GM18870 (cell line): ENCODE data around the gene GLDC.
A peak's percentile ranks its signal among the peaks of the same experiment; 100 is the strongest.
"Not testable (repeated sequence)": the region's sequence is repeated elsewhere in the genome, so short reads cannot be mapped to it uniquely, and the experiment has no call there.

Experiments
- ATAC-seq: cut with Tn5 transposase; IDR thresholded peaks from one replicate; pipeline ENCODE4 v1.9.1; 2021; ENCODE audit warnings: moderate library complexity; ENCODE audit not compliant: unreplicated experiment

GLDC gene

DNA sequence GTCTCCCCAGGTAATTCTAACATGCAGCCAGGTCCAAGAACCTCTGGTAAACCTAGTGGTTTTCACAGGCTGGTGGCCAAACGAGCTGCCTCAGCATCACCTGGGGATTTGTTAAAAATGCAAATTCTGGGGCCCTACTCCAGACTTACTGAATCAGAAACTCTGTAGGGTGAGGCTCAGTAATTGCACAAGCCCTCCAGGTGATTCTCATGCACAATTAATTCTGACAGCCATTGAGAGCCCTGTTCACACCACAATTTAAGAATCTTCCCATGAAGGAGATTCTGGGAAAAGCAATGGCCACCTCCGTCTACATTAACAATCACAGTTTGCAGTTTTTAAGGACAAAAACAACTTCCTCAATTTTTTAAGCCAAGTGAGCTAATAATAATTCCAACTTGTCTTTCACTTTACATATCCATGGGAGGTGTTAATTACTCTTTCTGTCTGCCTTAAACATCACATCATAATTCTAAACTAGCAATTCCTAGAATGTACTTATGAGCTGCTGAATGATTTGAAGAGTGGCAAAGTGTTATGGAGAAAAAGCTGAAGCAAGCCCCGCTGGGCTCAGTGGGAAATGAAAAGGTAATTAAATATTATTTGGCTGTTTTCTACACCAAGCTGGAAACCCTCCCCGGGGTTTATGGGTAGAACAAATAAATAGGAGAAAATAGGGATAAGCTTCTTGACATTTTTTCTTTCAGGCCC is 70.0 kb downstream of the GLDC start:
- peak; percentile 81 for ATAC-seq

DNA sequence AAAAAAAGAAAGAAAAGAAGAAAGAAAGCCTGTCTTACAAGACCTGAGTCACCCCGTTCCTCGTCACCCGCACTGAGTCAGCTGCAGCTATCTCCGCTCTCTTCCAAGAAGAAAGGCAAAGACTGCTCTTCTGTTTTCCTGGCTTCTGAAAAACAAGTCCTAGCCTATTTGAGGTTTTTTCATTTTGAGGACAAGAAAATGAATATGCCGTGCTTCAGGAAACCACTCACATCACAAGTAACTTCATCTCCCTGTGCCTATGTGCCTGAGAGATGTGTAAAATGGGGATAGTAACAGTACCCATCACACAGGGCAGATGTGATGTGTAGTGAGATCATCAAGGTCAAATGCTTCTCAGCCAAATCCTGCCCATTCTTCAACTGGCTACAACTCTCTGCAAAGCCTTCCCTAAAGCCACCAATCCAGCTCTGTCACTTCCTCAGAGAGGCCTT is 78.4 kb downstream of the GLDC start:
- ATAC-seq, result no peak

DNA sequence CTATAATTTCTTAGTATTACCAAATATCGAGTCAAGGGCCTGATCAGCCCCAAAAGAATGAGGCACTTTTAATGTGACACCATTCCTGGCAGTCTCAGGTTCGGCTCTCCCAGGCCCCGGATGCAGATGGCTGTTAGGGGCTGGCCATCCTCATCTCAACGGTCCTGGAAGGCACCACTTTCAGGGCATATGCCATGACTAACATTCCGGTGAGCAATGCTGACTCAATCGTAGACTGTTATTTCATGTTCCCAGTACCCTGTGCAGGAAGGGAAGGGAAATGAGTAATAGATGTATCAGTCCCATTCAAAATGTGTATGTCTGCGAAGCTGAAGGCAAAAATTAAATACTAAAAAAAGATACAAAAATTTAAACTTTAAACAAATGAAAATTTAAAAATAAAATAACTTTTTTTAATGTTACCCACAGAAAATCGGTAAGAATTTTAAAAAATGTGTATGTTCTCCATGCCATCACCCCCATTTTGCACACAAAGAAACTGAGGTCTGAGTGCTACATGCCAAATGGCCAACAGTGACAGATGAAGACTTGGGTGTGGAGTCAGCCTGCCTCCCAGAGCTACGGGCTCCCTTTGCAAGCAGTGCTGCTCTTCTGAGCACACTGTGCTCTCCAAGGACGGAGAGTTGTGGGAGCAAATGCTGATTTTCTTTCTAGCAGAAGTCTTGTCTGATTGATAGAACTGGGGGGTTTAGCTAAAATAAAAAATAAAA is 79.0 kb downstream of the GLDC start:
- peak; percentile 47 for ATAC-seq

DNA sequence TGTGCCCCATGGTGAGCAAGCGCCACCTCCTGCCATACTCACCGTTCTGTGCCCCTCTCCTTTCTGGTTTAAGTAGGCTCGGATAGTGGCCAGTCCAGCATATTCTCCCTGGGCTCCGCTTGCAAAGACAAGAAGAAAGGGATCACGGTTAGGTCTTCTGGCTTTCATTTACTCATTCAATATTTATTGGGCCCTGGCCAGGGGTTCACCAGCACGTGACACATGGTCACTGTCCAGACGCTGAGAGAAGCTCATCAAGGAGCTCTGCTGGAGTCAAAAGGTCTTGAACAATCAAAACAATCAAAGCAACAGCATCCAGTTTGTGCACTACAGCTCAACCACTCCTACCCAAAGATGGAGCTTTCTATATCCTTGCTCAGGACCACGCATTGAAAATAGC is 80.2 kb downstream of the GLDC start:
- ATAC-seq, result no peak

DNA sequence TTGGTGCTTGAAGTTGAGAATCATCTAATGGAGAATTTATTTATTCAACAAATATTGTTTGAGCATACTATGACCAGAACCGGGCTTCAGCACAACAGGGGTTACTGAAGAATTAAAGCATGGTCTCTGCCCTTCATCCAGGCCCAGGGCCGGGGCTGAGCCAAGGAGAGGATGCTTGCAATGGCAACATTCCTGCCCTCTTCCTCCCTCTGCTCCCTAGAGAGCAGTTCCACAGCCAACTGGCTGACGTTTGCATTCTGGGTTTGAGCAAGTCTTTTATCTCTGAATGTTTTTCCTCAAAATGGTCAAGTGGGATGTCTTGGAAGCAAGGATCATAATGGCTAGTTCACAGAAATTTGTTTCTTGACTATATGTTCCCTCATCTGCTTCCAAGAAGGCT is 80.7 kb downstream of the GLDC start:
- no peak for ATAC-seq

DNA sequence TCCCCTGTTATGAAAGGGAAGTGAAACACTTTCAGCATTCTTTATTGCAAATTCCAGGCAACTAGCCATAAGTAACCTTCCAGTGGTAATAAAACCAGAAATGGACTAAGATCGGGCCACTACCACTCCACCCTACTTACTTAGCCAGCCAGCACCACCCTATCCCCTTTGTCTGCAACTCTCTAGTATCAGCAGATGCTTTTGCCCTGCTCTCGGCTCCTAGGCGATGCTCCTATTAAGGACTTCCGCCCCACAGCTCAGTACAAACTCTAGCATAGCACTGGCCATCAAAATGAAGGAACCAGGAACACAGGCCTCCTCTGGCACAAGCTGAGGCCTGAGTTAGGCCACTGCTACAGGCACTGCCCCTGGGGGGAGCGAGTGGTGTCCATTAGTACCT is 81.2 kb downstream of the GLDC start:
- no peak for ATAC-seq

DNA sequence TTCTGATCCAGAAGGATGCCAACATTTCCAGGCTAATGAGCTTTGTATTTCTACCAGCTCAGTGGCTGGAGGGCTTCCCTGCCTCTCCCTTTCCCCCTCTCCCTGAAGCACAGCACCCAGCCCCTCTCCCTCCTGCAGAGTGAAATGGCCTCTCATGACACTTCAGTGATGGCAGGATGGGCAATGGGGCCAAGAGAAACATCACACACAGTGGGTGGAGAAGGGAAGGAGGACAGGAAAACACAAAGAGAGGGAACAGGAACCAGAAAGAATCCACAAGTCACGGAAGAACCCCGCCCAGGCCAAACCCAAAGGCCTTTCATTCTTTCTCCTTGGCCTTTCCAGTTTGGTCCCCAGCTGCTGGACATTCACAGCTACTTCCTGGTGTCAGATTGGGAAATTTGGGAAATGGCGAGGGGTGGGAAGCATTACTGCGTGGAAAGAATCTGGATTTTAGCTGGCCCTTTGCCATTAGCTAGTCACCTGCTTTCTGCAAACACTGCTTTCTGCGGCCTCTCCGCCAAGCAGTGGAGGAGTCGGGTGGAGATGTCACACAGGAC is 82.6 kb downstream of the GLDC start:
- no peak for ATAC-seq

DNA sequence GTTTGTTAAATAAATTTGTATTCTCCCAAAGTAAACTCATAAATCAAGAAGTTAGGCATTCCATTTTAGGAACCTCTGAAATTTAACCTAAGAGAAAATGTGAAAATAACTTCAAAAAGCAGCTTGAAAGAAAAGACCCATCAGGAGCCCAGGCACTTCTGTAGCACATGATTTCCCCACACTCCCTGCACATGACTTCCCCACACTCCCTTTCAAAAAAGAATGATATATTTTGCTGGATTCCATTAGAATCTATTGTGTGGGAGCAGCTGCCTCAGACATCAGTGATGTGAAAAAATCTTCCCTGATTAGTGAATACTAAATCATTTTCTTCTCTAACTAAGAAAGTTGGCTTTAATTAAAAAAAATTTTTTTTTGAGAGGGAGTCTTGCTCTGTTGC is 83.3 kb downstream of the GLDC start:
- ATAC-seq, result no peak

DNA sequence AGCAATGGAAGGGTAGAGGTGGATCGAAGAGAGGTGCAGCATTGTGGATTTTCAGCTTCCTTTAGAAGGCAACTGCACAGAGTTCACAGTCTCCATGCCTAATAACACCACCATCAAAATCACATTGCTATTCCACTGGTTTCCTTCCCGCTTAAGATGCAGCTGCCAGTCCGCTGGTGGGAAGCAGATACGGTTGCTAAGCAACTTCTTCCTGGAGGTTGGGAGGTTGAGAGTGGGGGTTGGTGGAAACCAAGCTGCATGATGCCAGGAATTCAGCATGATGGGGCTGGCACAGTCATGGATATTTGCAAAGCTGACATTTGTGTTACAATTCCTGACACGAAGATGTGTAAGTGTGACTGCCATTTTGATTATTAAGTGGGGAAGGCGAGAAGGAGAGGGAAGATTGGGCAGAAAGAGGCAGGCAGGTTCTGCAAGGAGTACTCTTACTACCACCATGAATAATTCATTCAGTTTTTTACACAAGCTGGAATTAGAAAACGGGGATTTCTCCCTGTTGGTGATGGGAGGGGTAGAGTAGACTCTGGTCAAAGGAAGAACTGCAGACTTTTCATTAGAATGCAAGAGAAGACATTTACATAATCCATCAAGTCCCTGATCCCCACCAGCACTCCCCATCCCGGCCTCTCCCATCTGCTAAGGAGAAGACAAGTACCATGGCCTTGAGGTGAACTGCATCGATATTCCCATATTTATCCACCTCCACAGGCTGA is 87.5 kb downstream of the GLDC start:
- no peak for ATAC-seq

DNA sequence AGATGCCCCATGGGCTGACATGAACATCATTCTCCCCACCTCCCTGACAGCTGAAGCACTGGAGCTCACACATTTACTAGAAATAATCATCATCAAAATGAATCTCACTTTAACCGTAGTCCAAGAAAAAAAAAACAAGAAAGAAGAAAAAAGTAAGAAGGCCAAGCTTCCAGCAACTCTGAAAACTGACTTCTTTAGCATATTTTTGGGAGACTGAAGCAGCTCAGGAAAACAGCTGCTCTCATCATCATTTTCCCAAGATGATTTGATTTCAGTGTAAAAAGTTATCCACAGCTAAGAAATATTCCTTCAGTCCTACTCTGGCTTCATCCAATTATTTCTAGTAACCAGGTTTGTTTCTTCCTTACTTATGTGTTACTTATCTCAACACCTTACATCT is 91.7 kb downstream of the GLDC start:
- ATAC-seq, result no peak

DNA sequence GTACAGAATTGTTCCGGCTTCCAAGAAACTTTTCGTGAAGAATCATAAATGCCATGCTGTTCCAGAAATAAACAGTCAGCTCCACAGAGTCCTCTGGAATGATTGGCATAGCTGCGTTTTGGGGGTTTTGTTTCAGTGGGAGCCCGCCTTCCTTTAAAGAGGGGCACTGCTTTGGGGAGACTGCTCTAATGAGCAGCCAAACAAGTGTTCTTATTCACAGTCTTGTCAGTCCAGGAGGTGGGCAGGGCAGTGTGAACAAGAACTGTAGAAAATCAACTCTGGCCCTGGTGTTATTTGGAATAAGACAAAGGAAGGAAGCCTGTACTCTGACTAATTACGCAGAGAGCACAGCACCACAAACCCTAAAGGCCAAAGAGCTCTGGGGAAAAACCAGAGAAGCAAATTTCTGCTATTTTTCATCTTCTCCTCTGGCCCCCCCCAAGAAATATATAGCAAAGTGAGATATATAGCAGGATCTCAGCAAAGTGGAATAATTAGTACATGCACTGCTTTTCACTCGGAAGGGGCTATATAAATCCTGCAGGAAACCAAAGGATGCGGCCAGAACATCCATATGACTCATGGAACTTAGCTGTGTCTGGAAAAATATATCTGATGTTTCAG is 92.9 kb downstream of the GLDC start:
- ATAC-seq, result no peak

DNA sequence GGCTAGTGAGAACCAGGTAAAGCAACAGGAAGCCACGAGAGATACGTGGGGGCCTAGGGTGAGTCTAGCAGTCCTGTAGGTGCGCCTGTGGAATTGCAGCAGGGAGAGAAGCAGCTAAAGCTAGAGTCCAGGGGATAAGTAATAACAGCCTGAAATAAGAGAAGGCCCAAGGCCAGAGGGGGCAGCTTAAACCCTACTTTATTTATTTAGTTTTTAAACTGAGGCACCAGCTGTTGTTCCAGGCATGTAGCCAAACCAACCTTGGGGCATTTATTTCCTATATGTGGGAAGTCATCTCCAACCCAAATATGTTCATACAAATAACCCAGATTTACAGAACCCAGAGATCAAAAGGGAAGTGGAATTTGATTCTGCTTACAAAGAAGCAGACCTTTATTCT is 93.5 kb downstream of the GLDC start:
- ATAC-seq, result no peak

DNA sequence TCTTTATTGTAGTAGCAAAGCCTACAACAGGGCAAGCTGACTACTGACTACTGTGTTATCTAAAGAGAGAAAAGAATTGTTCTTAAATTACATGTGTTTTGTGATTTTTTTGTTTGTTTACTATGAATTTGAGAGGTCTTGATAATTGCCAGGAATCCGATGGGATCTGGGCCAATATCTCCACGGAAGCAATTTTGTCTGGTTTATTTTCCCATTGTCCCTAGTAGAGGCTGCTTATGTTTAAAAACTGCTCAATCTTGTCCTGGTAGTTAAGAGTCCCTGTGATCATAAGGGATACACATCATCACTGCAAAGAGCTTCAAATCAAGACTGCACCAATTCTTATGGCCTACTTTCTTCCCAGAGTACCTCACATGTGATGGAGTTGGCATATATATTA is 94.4 kb downstream of the GLDC start:
- no peak for ATAC-seq

DNA sequence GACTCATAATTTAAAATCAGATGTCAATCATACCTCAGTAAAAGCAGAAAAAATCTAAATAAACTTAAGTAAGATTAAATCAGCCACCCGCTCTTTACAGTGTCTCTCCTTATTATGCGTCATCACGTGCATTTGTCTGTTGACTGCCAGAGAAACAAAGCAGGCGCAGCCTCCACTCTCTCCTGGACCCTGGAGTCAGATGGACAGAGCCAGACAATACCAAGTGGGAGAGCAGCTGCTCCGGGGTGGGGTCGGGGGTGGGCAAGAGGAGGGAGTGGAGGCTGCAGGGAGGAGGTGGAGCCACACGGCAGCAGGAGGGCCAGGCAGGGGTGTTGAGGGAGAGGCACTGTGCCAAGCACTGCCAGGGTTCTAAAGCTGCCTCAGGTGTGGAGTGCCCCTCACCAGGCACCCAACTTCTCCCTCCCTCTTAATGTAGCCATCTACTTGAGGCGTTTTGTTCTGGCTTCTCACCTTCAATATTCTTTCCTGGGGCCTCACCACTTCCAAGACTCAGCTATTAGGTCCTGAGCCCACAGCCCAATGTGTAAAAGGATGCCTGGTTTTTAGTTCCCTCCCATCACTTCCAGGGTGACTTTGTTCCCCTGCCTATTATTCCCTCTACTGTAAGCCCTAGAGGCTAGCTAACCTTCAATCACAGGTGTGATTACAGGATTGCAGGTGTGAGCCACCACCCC is 96.3 kb downstream of the GLDC start:
- no peak for ATAC-seq

DNA sequence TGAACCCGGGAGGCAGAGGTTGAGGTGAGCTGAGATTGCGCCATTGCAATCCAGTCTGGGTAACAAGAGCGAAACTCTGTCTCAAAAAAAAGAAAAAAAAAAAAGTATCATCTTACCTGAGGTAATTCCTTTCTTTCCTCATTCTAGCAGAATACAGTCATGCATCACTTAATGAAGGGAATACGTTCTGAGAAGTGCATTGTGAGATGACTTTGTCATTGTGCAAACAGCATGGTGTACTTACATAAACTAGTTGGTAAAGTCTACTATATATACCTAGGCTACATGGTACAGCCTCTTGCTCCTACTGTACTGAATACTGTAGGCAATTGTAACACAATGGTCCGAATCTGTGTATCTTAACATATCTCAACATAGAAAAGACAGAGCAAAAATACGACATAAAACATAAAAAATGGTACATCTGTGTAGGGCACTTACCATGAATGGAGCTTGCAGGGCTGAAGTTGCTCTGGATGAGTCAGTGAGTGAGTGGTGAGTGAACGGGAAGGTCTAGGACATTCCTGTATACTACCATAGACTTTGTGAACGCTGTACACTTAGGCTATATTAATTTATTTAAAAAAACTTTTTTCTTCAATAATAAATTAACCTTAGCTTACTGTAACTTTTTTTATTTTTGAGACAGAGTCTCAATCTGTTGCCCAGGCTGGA is 100.4 kb downstream of the GLDC start:
- no peak for ATAC-seq

DNA sequence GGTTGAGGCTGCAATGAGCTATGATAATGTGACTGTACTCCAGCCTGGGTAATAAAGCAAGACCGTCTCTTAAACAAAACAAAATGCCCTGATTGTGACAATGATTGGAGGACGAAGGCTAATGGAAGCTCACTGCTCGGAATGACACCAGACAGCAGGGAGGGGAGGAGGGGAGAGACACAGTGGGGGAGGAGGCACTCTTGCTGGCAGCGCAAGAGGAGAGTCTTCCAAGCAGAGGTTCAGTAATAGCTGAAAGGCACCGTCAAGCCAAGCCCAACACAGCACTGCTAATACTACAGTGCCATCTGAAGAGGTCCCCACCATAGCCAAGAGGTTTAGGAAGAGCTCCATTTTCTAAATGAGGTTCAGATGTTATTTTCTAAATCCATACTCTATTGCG is 102.3 kb downstream of the GLDC start:
- ATAC-seq, result no peak

DNA sequence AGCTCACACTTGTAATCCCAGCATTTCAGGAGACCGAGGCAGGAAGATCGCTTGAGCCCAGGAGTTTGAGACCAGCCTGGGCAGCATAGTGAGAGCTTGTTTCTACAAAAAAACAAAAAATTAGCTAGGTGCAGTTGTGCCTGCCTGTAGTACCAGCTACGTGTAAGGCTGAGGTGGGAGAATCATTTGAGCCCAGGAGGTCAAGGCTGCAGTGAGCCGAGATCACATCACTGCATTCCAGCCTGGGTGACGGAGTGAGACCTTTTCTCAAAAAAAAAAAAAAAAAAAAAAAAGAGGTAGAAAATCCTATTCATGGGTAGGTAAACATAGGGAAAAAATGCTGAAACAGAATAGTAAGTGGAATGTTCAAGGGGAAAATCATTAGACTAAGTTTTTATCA is 102.9 kb downstream of the GLDC start:
- ATAC-seq, result not testable (repeated sequence)

DNA sequence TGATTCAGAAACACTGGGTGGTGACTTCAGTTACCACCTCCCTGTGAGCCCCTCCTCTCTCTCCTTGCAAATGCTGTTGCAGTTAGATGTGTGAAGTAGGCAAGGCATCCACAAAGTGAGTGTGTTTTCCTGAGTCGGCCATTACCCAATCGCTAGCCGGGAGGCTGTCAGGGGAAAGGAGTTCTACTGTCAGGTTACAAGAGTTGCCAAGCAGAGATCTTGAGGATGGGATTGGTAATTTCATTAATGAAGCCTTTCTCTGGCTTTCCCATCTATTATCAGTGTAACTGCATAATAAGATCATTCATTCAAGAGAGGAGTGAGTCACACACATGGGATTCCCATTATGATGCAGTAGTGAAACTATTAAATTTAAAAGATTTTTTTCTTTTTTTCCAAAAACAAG is 106.9 kb downstream of the GLDC start:
- ATAC-seq, result no peak

DNA sequence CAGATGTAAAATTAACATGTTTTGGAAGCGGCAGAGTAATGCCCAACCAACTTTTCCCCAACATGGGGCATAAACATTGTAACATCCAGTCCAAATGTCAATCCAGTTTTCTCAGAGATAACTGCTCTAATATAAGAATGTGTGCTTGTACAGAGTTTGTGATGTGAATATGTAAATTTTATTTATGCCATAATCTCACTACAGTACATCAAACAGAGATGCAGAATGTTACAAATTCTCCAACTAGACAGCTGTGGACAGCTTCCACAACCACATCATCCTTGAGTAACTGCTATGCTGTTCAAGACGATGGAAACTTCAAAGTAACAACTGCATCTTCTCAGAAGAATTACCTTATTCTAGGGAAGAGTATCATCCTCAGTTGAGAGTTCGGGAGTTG is 109.9 kb downstream of the GLDC start:
- ATAC-seq, result no peak
